KG1 (cell line): Measurements from ENCODE around the gene LOXHD1.

Experiments used
- DNase-seq: peaks from one replicate; lab custom pipeline; 2025; lab: John Stamatoyannopoulos, UW

The LOXHD1 gene

GRCh38 chr18:46629361-46629760, 27.7 kb downstream of the LOXHD1 start:
- DNase-seq: no peak

GRCh38 chr18:46628206-46628605, 28.8 kb downstream of the LOXHD1 start:
- DNase-seq: no peak

GRCh38 chr18:46627136-46627535, 29.9 kb downstream of the LOXHD1 start:
- no peak for DNase-seq

DNA sequence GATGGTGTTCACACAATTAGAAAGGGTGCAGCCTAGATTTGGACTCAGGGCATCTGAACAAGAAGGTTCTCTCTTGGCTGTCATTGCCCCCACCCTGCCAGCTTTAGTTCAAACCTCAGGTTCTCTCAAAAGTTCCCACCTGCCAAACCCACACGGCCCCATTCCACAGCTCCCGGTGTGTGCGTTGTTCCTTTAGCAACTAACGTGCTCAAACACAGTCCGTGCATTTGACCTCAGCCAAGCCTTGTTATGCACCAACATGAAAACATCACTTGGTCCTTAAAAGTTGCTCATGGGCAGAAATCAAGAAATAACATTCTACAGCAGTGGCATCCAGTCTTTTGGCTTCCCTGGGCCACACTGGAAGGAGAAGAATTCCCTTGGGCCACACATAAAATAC, 32.0 kb downstream of the LOXHD1 start:
- DNase-seq: no peak

DNA sequence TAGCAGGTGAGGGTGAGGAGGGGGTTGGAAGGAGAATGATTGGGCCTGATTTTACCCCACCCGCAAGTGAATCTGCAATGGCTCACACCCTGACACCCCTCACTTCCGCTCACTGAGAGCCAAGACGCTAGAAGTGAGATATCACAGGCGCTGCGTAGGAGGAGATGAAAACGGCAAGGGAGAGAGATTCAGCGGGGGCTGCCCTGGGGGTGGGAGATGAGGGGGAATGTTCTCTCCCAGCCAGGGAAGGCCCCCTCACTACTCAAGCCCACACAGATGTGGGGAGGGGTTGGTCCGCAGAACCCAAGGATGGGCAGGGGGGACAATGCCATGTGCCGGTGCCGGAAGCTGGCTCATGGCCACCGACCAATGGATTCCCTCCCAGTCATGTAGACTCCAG, 32.9 kb downstream of the LOXHD1 start:
- DNase-seq: no peak

- no peak for DNase-seq
Observed at GRCh38 chr18:46623541-46623940, 33.5 kb downstream of the LOXHD1 start.

DNA sequence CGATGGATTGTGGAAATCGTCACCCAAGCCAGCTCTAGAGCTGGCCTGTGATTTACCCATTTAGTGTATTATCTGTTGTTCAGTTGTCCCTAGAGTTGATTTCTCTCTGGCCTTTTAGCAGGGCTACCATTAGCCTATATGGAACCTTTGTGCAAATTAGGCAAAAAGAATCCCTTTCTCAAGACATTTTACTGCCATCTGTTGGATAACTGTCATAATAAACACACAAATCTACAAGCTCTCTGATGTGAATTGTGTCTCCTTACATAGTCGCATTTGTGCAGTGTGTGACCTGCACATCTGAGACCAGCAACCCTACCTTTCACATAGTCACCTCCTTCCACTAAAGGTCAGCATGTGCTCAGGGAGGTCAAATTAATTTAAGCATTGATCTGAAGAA, 34.0 kb downstream of the LOXHD1 start:
- DNase-seq: peak; percentile 46

DNA sequence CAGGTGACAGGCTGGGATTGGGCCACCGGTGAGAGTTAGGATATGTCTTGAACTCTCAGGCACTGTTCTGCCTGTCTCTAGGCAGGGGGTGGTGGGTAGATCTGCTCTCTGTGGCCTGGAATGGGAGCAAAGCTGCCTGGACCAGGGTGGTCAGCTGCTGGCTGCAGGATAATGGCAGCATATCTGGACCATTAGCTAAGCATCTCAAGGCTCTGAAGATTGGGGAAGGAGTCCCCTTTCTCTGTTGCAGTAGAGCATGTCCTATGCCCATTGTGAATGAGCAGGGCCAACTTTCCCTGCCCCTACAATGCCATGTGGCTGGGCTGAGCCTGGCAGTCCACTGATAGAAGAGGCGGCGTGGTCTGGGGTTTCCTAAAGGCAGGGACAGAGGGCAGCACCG, 34.6 kb downstream of the LOXHD1 start:
- DNase-seq: no peak

GRCh38 chr18:46621871-46622270, 35.1 kb downstream of the LOXHD1 start:
- DNase-seq: no peak

DNA sequence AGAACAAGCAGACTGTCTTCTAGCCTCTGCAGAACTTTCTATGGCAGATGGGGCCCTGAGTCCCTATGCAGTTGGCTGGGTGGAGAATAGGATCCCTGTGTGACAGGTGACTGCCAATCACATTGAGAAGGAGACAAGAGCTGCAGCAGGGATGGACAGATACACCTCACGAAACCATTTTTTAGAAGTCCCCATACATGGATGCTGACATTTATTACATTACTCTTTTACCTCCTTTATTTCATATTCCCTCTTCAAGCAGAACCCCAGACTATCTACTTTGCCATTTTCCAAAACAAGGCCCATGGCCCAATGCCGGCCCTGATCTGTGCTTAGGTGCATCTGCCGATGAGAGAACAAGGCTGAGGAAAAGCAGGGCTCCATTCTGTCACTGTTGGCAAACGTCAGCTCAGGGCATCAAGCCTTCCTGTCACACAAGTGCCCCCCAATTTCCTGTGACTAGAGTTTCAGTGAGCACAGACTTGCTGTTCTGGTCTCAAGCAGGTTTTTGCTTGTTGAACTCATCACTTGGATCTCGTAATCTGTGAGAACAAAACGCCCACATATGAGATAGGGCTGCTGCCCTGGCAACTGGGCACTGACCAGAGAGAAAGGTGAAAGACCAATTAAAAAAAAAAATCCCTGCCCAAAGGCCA, 35.8 kb downstream of the LOXHD1 start:
- no peak for DNase-seq

- DNase-seq: no peak
Observed at GRCh38 chr18:46619559-46619958, 37.5 kb downstream of the LOXHD1 start.

GRCh38 chr18:46615720-46616119, 41.3 kb downstream of the LOXHD1 start:
- DNase-seq: no peak

DNA sequence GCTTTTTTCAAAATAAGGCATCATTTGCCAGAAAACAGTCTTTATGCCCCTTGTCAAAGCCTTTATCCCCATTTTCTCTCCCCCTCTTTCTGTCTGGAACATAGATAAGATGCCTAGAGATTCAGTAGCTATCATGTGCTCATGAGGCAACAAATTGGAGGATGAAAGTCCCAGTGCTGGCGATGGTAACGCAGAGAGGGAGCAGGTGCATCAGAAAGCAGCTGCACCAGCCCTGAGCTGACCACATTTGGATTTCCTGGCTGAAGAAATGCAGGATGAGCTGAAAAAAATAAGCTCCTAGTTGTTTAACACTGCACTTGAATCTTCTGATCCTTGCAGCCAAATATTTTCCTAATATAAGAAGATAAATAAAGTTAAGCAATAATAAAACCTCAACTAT, 48.0 kb downstream of the LOXHD1 start:
- DNase-seq: no peak

DNA sequence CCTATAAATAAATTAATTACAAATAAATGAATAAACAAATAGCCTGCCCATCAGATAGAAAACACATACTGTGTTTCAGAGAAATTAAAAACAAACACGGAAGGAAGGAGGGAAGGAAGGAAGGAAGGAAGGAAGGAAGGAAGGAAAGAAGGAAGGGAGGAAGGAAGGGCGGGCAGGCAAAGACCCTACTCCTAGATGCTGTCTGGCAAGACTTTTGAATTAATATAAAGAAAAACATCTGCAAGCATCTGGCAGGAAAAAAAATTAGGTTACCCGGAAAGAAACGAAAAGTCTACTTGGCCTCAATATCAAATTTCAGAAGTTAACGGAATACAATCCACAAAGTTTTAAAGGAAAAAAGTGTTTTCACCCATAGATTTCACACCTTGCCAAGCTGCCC, 49.1 kb downstream of the LOXHD1 start:
- DNase-seq: no peak

- DNase-seq: no peak
Observed at GRCh38 chr18:46601141-46601805, 55.7 kb downstream of the LOXHD1 start.

DNA sequence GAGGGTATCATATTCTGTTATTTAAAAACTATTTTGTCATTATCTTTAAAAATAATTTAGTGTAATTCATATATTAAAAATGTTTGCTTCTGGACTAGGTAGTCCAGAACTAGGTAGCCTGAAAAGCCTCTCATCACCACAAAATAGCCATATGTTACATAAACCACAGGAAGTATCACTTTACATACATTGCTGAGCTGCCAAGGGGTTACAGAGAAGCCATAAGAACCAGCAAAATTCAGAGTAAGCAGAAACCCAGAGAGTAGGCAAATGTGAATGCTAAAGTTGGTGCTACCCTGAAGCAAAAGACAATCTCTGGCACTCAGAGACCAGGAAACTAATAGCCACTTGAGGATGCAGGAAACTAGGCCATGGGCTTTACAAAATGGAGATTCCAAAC, 60.9 kb downstream of the LOXHD1 start:
- no peak for DNase-seq

- DNase-seq: no peak
Observed at GRCh38 chr18:46591783-46592391, 65.1 kb downstream of the LOXHD1 start.

DNA sequence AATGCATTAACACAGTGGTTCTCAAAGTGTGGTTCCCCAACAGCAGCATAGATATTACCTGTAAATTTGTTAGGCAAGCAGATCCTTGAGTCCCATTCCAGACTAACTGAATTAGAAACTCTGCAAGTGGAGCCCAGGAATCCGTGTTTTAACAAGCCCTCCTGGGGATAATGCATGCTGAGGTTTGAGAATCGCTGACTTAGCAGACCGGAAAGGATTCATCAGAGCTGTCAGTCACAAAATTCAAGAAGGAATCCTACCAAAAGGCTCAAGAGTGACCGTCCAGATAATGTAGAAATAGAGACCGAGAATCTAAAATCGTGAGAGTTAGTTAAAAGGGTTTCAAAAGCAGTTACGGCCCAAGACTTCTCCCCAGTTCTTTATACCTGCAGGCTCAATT, 66.9 kb downstream of the LOXHD1 start:
- DNase-seq: no peak

DNA sequence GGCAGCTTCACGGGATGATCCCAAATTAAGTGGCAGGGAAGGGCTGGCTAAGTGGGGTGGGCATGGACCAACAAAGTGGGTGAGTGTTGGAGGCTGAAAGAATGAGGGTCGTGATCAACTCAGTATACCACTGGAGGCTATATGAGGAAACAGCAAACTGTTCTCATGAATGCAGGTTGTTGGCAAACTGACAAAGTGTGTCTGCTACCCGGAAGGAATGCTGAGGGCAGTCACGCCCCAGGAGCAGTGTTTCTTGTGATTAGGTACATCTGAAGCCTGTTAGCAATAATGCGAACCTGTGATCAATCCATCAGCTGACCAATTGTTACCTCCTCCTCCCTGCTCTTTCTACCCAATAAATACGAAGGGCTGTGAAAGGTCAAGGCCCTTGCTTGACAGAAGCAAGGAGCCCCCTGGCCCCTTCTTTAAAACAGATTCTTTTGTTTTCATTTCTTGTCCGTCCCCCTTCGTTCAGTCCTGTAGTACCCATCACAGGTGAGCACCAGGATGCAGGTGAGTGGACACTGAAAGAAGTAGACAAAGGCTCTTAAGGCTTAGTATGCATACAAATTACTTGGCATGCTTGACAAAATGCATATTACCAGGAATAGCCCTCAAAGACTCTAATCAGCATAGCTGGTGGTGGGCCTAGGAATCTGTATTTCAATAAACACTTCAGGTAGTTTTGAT, 67.9 kb downstream of the LOXHD1 start:
- no peak for DNase-seq

GRCh38 chr18:46587600-46587999, 69.4 kb downstream of the LOXHD1 start:
- DNase-seq: no peak

- no peak for DNase-seq
Observed at GRCh38 chr18:46583711-46584110, 73.3 kb downstream of the LOXHD1 start.

DNA sequence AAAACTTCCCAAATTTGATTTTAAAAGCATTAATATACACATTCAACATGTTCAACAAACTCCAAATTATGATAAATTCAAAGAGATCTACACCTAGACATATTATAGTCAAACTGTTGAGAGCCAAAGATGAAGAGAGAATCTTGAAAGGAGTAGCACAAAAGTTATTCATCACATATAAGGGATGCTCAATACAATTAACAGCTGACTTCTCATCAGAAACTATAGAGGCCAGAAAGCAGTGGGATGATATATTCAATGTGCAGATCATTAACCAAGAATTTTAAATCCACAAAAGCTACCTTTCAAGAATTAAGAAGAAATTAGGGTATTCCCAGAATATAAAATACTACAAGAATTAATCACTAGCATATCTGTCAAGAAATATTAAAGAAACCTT, 75.4 kb downstream of the LOXHD1 start:
- no peak for DNase-seq

DNA sequence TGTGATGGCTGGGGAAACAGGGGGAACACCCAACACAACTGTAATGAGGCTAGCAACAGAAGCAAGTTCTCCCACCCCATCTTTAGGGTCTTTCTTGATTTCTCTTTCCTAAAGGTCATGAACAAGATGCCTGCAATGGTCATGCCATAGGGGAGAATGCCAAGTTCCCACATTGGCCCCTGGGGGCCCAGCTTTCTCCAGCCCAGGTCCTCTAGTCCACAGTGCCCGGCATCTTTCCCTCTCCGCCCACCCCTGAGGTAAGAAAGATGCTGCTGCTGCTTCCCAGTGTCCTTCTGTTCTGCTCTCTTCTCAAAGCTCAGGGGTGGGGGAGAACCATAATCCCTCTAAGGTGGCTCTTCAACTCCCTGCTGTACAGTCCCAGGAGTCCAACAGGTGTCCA, 78.0 kb downstream of the LOXHD1 start:
- no peak for DNase-seq
